Keratinocyte (primary cell): Measurements from ENCODE around the gene FCRL2.

Experiments used
- CTCF ChIP-seq, 3 experiments: IDR thresholded peaks in 1 of 3; conservative IDR thresholded peaks in 1 of 3; optimal IDR thresholded peaks in 1 of 3; 2 replicates in 2 of 3; 3 replicates in 1 of 3; pipeline versions ENCODE3 to v1.5.1; 2011; ENCODE audit warnings: low read length in 3 of 3, mild to moderate bottlenecking in 3 of 3, moderate library complexity in 2 of 3, control low read depth in 1 of 3, inconsistent platforms in 1 of 3; ENCODE audit not compliant: insufficient read depth in 2 of 3; ENCODE audit errors: extremely low read depth in 1 of 3
- EZH2 ChIP-seq: IDR thresholded peaks from one replicate; pipeline ENCODE4 v1.6.1; 2012; ENCODE audit warnings: inconsistent platforms, mild to moderate bottlenecking, low read length, moderate library complexity

- TF ChIP-seq CTCF (optimal IDR thresholded peaks at IDR 0.05 in 1 of 3, IDR thresholded peaks at IDR 0.05 in 1 of 3, conservative IDR thresholded peaks at IDR 0.05 in 1 of 3; ENCODE audit: extremely low read depth in 1 of 3, insufficient read depth in 2 of 3, low read length in 3 of 3) (no peak), EZH2 (no peak)
Observed at GRCh38 chr1:157697781-157698569, 79.0 kb downstream of the FCRL2 start.
